IMR-90 (cell line): ENCODE results near the gene PDZD2. TPM values are rescaled to one million over a fixed set of nuclear protein-coding genes. Genes with fewer than 3 reads are reported as not detected.

ENCODE experiments used
- ATAC-seq: fragments of 200-7000 bp; cut with Tn5 transposase; 2 replicates; pipeline ENCODE4 v1.9.1; 2020; ENCODE audit warnings: low read depth, mild to moderate bottlenecking, moderate library complexity
- BruUV-seq: library from RNA; stranded (reverse); fragments of 400-500 nt; replicated peaks from 2 replicates; lab custom pipeline; 2021; lab: Mats Ljungman, UMichigan
- CTCF ChIA-PET: fragments of 300-600 bp; formaldehyde crosslinking; extraction: SDS; loops from one replicate; lab custom pipeline; 2021; ENCODE audit warnings: antibody characterized with exemption; lab: Yijun Ruan, JAX
- POLR2A ChIA-PET: fragments of 300-600 bp; sonication (Branson Sonifier 250); formaldehyde crosslinking; loops from one replicate; lab custom pipeline; 2022; ENCODE audit warnings: antibody characterized with exemption; ENCODE audit not compliant: unreplicated experiment; lab: Charles Lee
- DNase-seq: peaks from one replicate; pipeline ENCODE4 v3.0.0; 2013
- H2AFZ ChIP-seq: replicated peaks from 2 replicates; pipeline ENCODE3; 2013; ENCODE audit warnings: low read length, mild to moderate bottlenecking; ENCODE audit not compliant: poor library complexity
- H2AK5ac ChIP-seq: 2 replicates; pipeline ENCODE4 v1.6.1; 2013; ENCODE audit warnings: low read depth, low read length, inconsistent platforms
- H2AK9ac ChIP-seq: replicated peaks from 2 replicates; pipeline ENCODE3; 2013; ENCODE audit warnings: mild to moderate bottlenecking, low read depth, low read length, moderate library complexity; ENCODE audit not compliant: poor library complexity
- H2BK120ac ChIP-seq: 2 replicates; pipeline ENCODE4 v1.6.1; 2013; ENCODE audit warnings: low read depth, low read length, inconsistent platforms
- H2BK15ac ChIP-seq: 3 replicates; pipeline ENCODE4 v1.6.1; 2013; ENCODE audit warnings: low read depth, low read length, inconsistent platforms
- H2BK20ac ChIP-seq: 2 replicates; pipeline ENCODE4 v1.6.1; 2013; ENCODE audit warnings: low read depth, mild to moderate bottlenecking, inconsistent platforms, low read length, moderate library complexity
- H2BK5ac ChIP-seq: 2 replicates; pipeline ENCODE4 v1.6.1; 2013; ENCODE audit warnings: mild to moderate bottlenecking, low read depth, low read length, inconsistent platforms; ENCODE audit not compliant: poor library complexity, severe bottlenecking
- H3K14ac ChIP-seq: replicated peaks from 2 replicates; pipeline ENCODE4 v1.6.1; 2013; ENCODE audit warnings: low read depth, low read length, inconsistent platforms
- H3K18ac ChIP-seq: 2 replicates; pipeline ENCODE4 v1.6.1; 2013; ENCODE audit warnings: low read depth, low read length, control low read depth
- H3K23ac ChIP-seq: 2 replicates; pipeline ENCODE4 v1.6.1; 2013; ENCODE audit warnings: low read depth, low read length, inconsistent platforms
- H3K27ac ChIP-seq: 2 replicates; pipeline ENCODE4 v1.5.1; 2013; ENCODE audit warnings: mild to moderate bottlenecking, control low read depth, low read length; ENCODE audit not compliant: insufficient read depth
- H3K27me3 ChIP-seq: 2 replicates; pipeline ENCODE4 v1.6.1; 2013; ENCODE audit warnings: low read length; ENCODE audit not compliant: control insufficient read depth, insufficient read depth
- H3K36me3 ChIP-seq: 2 replicates; pipeline ENCODE4 v1.6.1; 2013; ENCODE audit warnings: low read length, mixed read lengths; ENCODE audit not compliant: control insufficient read depth, insufficient read depth
- H3K4ac ChIP-seq: 2 replicates; pipeline ENCODE4 v1.6.1; 2013; ENCODE audit warnings: low read depth, low read length, inconsistent platforms
- H3K4me1 ChIP-seq: 2 replicates; pipeline ENCODE4 v1.6.1; 2013; ENCODE audit warnings: low read length, mixed read lengths; ENCODE audit not compliant: control insufficient read depth, insufficient read depth
- H3K4me2 ChIP-seq: 2 replicates; pipeline ENCODE4 v1.6.1; 2013; ENCODE audit warnings: low read depth, mild to moderate bottlenecking, control low read depth, low read length, moderate library complexity
- H3K4me3 ChIP-seq: 2 replicates; pipeline ENCODE4 v1.5.1; 2013; ENCODE audit warnings: low read depth, mild to moderate bottlenecking, control low read depth, low read length, moderate library complexity; ENCODE audit not compliant: insufficient read depth
- H3K56ac ChIP-seq: 2 replicates; pipeline ENCODE4 v1.6.1; 2013; ENCODE audit warnings: low read length, inconsistent platforms; ENCODE audit not compliant: insufficient read depth; ENCODE audit errors: extremely low read depth
- H3K79me1 ChIP-seq, 2 experiments: 2 replicates each; pipeline ENCODE4 v1.6.1; 2013; ENCODE audit warnings: low read length in 2 of 2, inconsistent platforms in 1 of 2, low read depth in 1 of 2
- H3K9ac ChIP-seq: 2 replicates; pipeline ENCODE4 v1.6.1; 2013; ENCODE audit warnings: low read depth, low read length, control low read depth
- H3K9me1 ChIP-seq: 2 replicates; pipeline ENCODE4 v1.6.1; 2013; ENCODE audit warnings: low read length, inconsistent platforms; ENCODE audit not compliant: insufficient read depth
- H3K9me3 ChIP-seq: 2 replicates; pipeline ENCODE4 v1.6.1; 2013; ENCODE audit warnings: low read length; ENCODE audit not compliant: control insufficient read depth, insufficient read depth
- H4K20me1 ChIP-seq: 2 replicates; pipeline ENCODE4 v1.6.1; 2013; ENCODE audit warnings: low read length, inconsistent platforms; ENCODE audit not compliant: insufficient read depth
- H4K5ac ChIP-seq: 2 replicates; pipeline ENCODE4 v1.6.1; 2013; ENCODE audit warnings: mild to moderate bottlenecking, low read depth, low read length, control low read depth
- H4K8ac ChIP-seq, 2 experiments: 2 replicates each; pipeline ENCODE4 v1.6.1; 2013; ENCODE audit warnings: low read depth in 2 of 2, low read length in 2 of 2, control low read depth in 1 of 2, inconsistent platforms in 1 of 2
- H4K91ac ChIP-seq: 2 replicates; pipeline ENCODE4 v1.6.1; 2013; ENCODE audit warnings: low read depth, low read length, inconsistent platforms; ENCODE audit not compliant: insufficient read depth
- BHLHE40 ChIP-seq: fragments of 150-350 bp; IDR thresholded peaks from 2 replicates; pipeline ENCODE4 v1.6.1; 2016; ENCODE audit warnings: mild to moderate bottlenecking, low read depth, low read length
- CEBPB ChIP-seq: IDR thresholded peaks from 2 replicates; pipeline ENCODE4 v1.6.1; 2012; ENCODE audit warnings: low read depth, low read length, improper control_type of control experiment
- CHD1 ChIP-seq: IDR thresholded peaks from 2 replicates; pipeline ENCODE4 v1.6.1; 2012; ENCODE audit warnings: low read depth, low read length, improper control_type of control experiment
- FOS ChIP-seq: fragments of 150-350 bp; IDR thresholded peaks from 2 replicates; pipeline ENCODE4 v1.6.1; 2016; ENCODE audit warnings: low read depth, low read length
- MAFK ChIP-seq: IDR thresholded peaks from 2 replicates; pipeline ENCODE4 v1.6.1; 2012; ENCODE audit warnings: low read depth, low read length, improper control_type of control experiment
- MAZ ChIP-seq: IDR thresholded peaks from 2 replicates; pipeline ENCODE4 v1.6.1; 2012; ENCODE audit warnings: low read depth, mild to moderate bottlenecking, low read length, improper control_type of control experiment, moderate library complexity, borderline replicate concordance
- MXI1 ChIP-seq: IDR thresholded peaks from 2 replicates; pipeline ENCODE4 v1.6.1; 2012; ENCODE audit warnings: low read depth, mild to moderate bottlenecking, low read length, moderate library complexity, borderline replicate concordance
- NFE2L2 ChIP-seq: fragments of 150-350 bp; IDR thresholded peaks from 2 replicates; pipeline ENCODE4 v1.6.1; 2016; ENCODE audit warnings: low read depth, mild to moderate bottlenecking, low read length
- POLR2A ChIP-seq: IDR thresholded peaks from 2 replicates; pipeline ENCODE4 v1.6.1; 2012; ENCODE audit warnings: mild to moderate bottlenecking, low read depth, low read length
- RAD21 ChIP-seq: IDR thresholded peaks from 2 replicates; pipeline ENCODE4 v1.6.1; 2012; ENCODE audit warnings: low read length, improper control_type of control experiment
- RCOR1 ChIP-seq: IDR thresholded peaks from 2 replicates; pipeline ENCODE4 v1.6.1; 2012; ENCODE audit warnings: mild to moderate bottlenecking, low read length, improper control_type of control experiment; ENCODE audit not compliant: insufficient replicate concordance
- RFX5 ChIP-seq: IDR thresholded peaks from 2 replicates; pipeline ENCODE4 v1.8.0; 2012; ENCODE audit warnings: low read depth, mild to moderate bottlenecking, low read length, moderate library complexity
- SMC3 ChIP-seq: fragments of 150-350 bp; IDR thresholded peaks from 2 replicates; pipeline ENCODE4 v1.6.1; 2016; ENCODE audit warnings: low read depth, mild to moderate bottlenecking, antibody characterized with exemption, low read length, moderate library complexity
- WGBS, 2 experiments: methylation state at CpG; one replicate each; pipeline versions ENCODE4 v1.1.5 to v1.1.7; 2013; ENCODE audit warnings: missing lambda C conversion rate in 2 of 2; ENCODE audit not compliant: insufficient read length in 1 of 2; ENCODE audit errors: extremely low coverage in 2 of 2; 5-methylcytosine and 5-hydroxymethylcytosine counted together
- dilution Hi-C: fragments of 300-500 bp; cut with HindIII; formaldehyde crosslinking; loops from one replicate; pipeline ENCODE4 v1.14.3; 2018; ENCODE audit warnings: low sequenced_read_pairs; ENCODE audit not compliant: unreplicated experiment
- in situ Hi-C: fragments of 300-500 bp; cut with MboI; formaldehyde crosslinking; loops from 3 replicates; pipeline ENCODE4 v1.14.3; 2019; ENCODE audit warnings: low sequenced_read_pairs, inconsistent platforms, mixed read lengths
- intact Hi-C: fragments of 100-400 bp; cut with micrococcal nuclease; formaldehyde crosslinking; loops from 2 replicates; pipeline ENCODE4 v1.10.0; 2022
- polyA plus RNA-seq, 3 experiments: library from polyadenylated mRNA; depleted of rRNA; stranded (reverse); fragments of >200 nt; gene quantifications; 2 replicates each; pipeline ENCODE4 v1.2.3, GENCODE V29; 2012; ENCODE audit warnings: low replicate concordance in 1 of 3
- total RNA-seq: library from RNA; depleted of rRNA; stranded (reverse); fragments of >200 nt; gene quantifications from 2 replicates; pipeline ENCODE4 v1.2.3, GENCODE V29; 2012
- TF ChIP-seq, protein P1 (sequence below): conservative IDR thresholded peaks from 2 replicates; pipeline ENCODE4 v1.5.1; 2012; ENCODE audit warnings: mild to moderate bottlenecking, low read depth, low read length, improper control_type of control experiment
- TF ChIP-seq, protein P2 (sequence below): fragments of 150-350 bp; IDR thresholded peaks from 2 replicates; pipeline ENCODE4 v1.6.1; 2016; ENCODE audit warnings: low read depth, mild to moderate bottlenecking, low read length, moderate library complexity, borderline replicate concordance
- TF ChIP-seq, protein P3 (sequence below): fragments of 150-350 bp; IDR thresholded peaks from 2 replicates; pipeline ENCODE4 v1.6.1; 2017; ENCODE audit warnings: mild to moderate bottlenecking, antibody characterized with exemption, low read length, low read depth

The PDZD2 gene
- total and polyA plus RNA-seq, 2 of the 4 experiments (the other 2 are of a cell fraction) = under 0.01 to 0.02 TPM

DNA sequence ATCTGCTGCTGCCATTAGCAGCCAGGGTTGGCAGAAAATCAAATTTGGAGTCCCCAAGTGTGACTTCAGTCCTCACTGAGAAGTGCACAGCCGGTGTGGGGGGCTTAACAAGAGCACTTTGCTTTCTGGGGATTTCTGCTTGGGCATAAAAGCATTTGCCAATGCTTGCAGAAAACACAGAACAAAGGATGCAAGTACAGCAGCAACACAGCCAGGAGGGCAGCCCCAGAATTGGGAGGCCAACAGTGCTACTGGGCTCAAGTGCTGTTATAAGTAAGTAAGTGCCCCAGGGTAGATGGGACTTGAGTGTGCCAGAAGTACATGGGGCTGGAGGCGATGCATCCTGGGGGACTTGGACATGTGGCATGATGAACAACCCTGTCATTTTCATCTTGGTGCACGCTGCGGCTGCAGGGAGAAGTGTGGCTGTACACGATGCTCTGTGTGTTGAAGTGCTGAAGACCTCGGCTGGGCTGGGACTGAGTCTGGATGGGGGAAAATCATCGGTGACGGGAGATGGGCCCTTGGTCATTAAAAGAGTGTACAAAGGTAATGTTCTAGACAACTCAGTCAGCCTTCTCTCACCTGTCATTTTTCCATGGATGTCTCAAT, 461.9 kb downstream of the PDZD2 start:
- Histone ChIP-seq H3K23ac (no peak overlapping the region), H3K9me1 (no peaks in the 10 kb centered on the region), H3K4ac (no peak overlapping the region), H2BK5ac (no peak overlapping the region), H2BK15ac (no peak overlapping the region), H4K5ac (no peak overlapping the region), H4K8ac (no peak overlapping the region), H3K18ac (no peak overlapping the region), H2AK9ac (no peak overlapping the region), H4K20me1 (no peaks in the 10 kb centered on the region), H3K27ac (no peak overlapping the region), H2BK120ac (no peak overlapping the region), H3K4me2 (no peak overlapping the region), H3K4me3 (no peak overlapping the region), H2AK5ac (no peak overlapping the region), H2BK20ac (no peak overlapping the region), H3K27me3 (no peaks in the 10 kb centered on the region), H3K9ac (no peak overlapping the region), H3K56ac (no peak overlapping the region), H3K9me3 (no peaks in the 10 kb centered on the region), H4K91ac (no peak overlapping the region), H3K36me3 (peaks cover 47% of the 10 kb centered on the region), H3K14ac (no peak overlapping the region), H2AFZ (no peak overlapping the region), H3K79me1 (peaks cover 6 to 9% of the 10 kb centered on the region in 2 experiments; a peak in 3 of 4 replicates), H3K4me1 (no peaks in the 10 kb centered on the region)
- no peak for ATAC-seq
- BruUV-seq = no TSS peak
- in situ Hi-C loops = no loop called here
- dilution Hi-C loops = no loop called here
- POLR2A ChIA-PET = no interaction called here
- 87% methylated on average over 5 of the region's 8 CpGs; no CpG with 5 or more reads in 1 of the 2 experiments for WGBS, 2 experiments
- CTCF ChIA-PET = no interaction called here
- intact Hi-C loops = no loop called here
- no peak for DNase-seq
- no peak for TF ChIP-seq FOS
- TF ChIP-seq, protein P1, sequence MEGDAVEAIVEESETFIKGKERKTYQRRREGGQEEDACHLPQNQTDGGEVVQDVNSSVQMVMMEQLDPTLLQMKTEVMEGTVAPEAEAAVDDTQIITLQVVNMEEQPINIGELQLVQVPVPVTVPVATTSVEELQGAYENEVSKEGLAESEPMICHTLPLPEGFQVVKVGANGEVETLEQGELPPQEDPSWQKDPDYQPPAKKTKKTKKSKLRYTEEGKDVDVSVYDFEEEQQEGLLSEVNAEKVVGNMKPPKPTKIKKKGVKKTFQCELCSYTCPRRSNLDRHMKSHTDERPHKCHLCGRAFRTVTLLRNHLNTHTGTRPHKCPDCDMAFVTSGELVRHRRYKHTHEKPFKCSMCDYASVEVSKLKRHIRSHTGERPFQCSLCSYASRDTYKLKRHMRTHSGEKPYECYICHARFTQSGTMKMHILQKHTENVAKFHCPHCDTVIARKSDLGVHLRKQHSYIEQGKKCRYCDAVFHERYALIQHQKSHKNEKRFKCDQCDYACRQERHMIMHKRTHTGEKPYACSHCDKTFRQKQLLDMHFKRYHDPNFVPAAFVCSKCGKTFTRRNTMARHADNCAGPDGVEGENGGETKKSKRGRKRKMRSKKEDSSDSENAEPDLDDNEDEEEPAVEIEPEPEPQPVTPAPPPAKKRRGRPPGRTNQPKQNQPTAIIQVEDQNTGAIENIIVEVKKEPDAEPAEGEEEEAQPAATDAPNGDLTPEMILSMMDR = no peak
- TF ChIP-seq, protein P2, sequence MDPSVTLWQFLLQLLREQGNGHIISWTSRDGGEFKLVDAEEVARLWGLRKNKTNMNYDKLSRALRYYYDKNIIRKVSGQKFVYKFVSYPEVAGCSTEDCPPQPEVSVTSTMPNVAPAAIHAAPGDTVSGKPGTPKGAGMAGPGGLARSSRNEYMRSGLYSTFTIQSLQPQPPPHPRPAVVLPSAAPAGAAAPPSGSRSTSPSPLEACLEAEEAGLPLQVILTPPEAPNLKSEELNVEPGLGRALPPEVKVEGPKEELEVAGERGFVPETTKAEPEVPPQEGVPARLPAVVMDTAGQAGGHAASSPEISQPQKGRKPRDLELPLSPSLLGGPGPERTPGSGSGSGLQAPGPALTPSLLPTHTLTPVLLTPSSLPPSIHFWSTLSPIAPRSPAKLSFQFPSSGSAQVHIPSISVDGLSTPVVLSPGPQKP = no peak
- TF ChIP-seq BHLHE40 = no peak
- TF ChIP-seq CEBPB = no peak
- TF ChIP-seq MAFK = no peak
- TF ChIP-seq MAZ = no peak
- TF ChIP-seq, protein P3, sequence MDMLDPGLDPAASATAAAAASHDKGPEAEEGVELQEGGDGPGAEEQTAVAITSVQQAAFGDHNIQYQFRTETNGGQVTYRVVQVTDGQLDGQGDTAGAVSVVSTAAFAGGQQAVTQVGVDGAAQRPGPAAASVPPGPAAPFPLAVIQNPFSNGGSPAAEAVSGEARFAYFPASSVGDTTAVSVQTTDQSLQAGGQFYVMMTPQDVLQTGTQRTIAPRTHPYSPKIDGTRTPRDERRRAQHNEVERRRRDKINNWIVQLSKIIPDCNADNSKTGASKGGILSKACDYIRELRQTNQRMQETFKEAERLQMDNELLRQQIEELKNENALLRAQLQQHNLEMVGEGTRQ = no peak
- no peak for TF ChIP-seq POLR2A
- TF ChIP-seq NFE2L2 = no peak
- TF ChIP-seq SMC3 = no peak
- TF ChIP-seq RCOR1 = no peak
- TF ChIP-seq RFX5 = no peak
- TF ChIP-seq CHD1 = no peak
- TF ChIP-seq MXI1 = no peak
- TF ChIP-seq RAD21 = no peak
